Activated CD8-positive, alpha-beta memory T cell treated with anti-CD3 and anti-CD28 coated beads, Interleukin-2, amount 50 U/mL, for 4 hours (primary cell): ENCODE measurements around the gene GABRB1.
"Not testable (repeated sequence)": the region's sequence is repeated elsewhere in the genome, so short reads cannot be mapped to it uniquely, and the experiment has no call there.

ENCODE experiments used
- DNase-seq: peaks from one replicate; pipeline ENCODE4 v3.0.0-alpha.2; 2020

GABRB1 gene

GRCh38 chr4:47217291-47217690 is 185.9 kb downstream of the GABRB1 start:
- no peak for DNase-seq

GRCh38 chr4:47217884-47218283 is 186.5 kb downstream of the GABRB1 start:
- no peak for DNase-seq

- no peak for DNase-seq
Observed at GRCh38 chr4:47218631-47219030, 187.3 kb downstream of the GABRB1 start.

- DNase-seq: no peak
Observed at GRCh38 chr4:47219586-47219985, 188.2 kb downstream of the GABRB1 start.

GRCh38 chr4:47221721-47222120 is 190.4 kb downstream of the GABRB1 start:
- DNase-seq: no peak

GRCh38 chr4:47222276-47222675 is 190.9 kb downstream of the GABRB1 start:
- no peak for DNase-seq

- DNase-seq: no peak
Observed at GRCh38 chr4:47224361-47224760, 193.0 kb downstream of the GABRB1 start.

GRCh38 chr4:47235721-47236120 is 204.4 kb downstream of the GABRB1 start:
- no peak for DNase-seq

- no peak for DNase-seq
Observed at GRCh38 chr4:47238667-47239066, 207.3 kb downstream of the GABRB1 start.

- DNase-seq: no peak
Observed at GRCh38 chr4:47239649-47240048, 208.3 kb downstream of the GABRB1 start.

GRCh38 chr4:47251348-47252135 is 220.2 kb downstream of the GABRB1 start:
- no peak for DNase-seq

- no peak for DNase-seq
Observed at GRCh38 chr4:47263721-47264120, 232.4 kb downstream of the GABRB1 start.

GRCh38 chr4:47270201-47270888 is 239.0 kb downstream of the GABRB1 start:
- DNase-seq: no peak

GRCh38 chr4:47271291-47271690 is 239.9 kb downstream of the GABRB1 start:
- no peak for DNase-seq

- DNase-seq: no peak
Observed at GRCh38 chr4:47274901-47275300, 243.5 kb downstream of the GABRB1 start.

- DNase-seq: no peak
Observed at GRCh38 chr4:47275595-47275994, 244.2 kb downstream of the GABRB1 start.

GRCh38 chr4:47278631-47279030 is 247.3 kb downstream of the GABRB1 start:
- DNase-seq: no peak

GRCh38 chr4:47287735-47288134 is 256.4 kb downstream of the GABRB1 start:
- no peak for DNase-seq

GRCh38 chr4:47289805-47290204 is 258.4 kb downstream of the GABRB1 start:
- DNase-seq: no peak

- DNase-seq: not testable (repeated sequence)
Observed at GRCh38 chr4:47290873-47291272, 259.5 kb downstream of the GABRB1 start.

GRCh38 chr4:47309165-47309564 is 277.8 kb downstream of the GABRB1 start:
- DNase-seq: no peak

- no peak for DNase-seq
Observed at GRCh38 chr4:47312170-47312569, 280.8 kb downstream of the GABRB1 start.

GRCh38 chr4:47313384-47313783 is 282.0 kb downstream of the GABRB1 start:
- DNase-seq: no peak

- DNase-seq: no peak
Observed at GRCh38 chr4:47315346-47315745, 284.0 kb downstream of the GABRB1 start.

- no peak for DNase-seq
Observed at GRCh38 chr4:47326025-47326424, 294.7 kb downstream of the GABRB1 start.
